Kidney epithelial cell (primary cell): Measurements from ENCODE around the gene WDR37. TPM values are rescaled to one million over a fixed set of nuclear protein-coding genes. Genes with fewer than 3 reads are reported as not detected.

ENCODE experiments used
- DNase-seq: peaks from one replicate; pipeline ENCODE4 v3.0.0-alpha.2; 2010; ENCODE audit warnings: low read depth
- H3K27me3 ChIP-seq: 2 replicates; pipeline ENCODE4 v1.6.0; 2011; ENCODE audit warnings: low read length; ENCODE audit not compliant: control insufficient read depth, insufficient read depth
- H3K36me3 ChIP-seq: 2 replicates; pipeline ENCODE4 v1.5.1; 2011; ENCODE audit warnings: low read length; ENCODE audit not compliant: control insufficient read depth, insufficient read depth
- H3K4me3 ChIP-seq: 2 replicates; pipeline ENCODE4 v1.5.1; 2011; ENCODE audit warnings: low read depth, mild to moderate bottlenecking, control low read depth, low read length
- total RNA-seq: library from RNA; depleted of rRNA; stranded (reverse); fragments of >200 nt; gene quantifications from 2 replicates; pipeline ENCODE4 v1.2.3, GENCODE V29; 2015
- TF ChIP-seq, protein P1 (sequence below): IDR thresholded peaks from 2 replicates; pipeline ENCODE4 v1.5.1; 2011; ENCODE audit warnings: mild to moderate bottlenecking, moderate library complexity, low read length, control low read depth, inconsistent platforms; ENCODE audit not compliant: insufficient read depth, poor library complexity, severe bottlenecking

The WDR37 gene
- total RNA-seq, 1 donor from 2014 or later: 15.1 TPM

DNA sequence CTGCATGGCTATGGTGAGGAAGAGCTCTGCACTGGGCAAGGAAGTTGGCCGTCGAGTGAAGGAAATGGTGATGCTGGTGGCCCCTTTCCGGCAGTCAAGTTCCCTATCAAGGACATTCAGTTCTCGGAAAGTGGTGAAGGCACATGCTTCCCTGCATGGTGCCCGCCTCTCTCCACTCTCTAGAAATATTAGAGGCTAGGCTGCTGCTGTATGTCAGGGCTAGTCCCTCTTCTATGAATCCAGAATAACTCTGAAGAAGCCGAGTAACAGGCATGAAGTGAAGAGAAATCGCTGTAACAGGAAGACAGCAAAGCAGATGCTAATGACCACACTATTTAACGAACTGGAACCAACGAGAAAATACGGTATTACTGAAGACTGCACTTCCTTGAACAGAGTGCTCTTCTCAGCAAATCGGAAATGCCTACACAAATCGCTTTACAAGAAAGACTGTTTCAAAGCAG is 12.6 kb upstream of the WDR37 start:
- H3K36me3 ChIP-seq: no peaks in the 10 kb centered on the region
- no peaks in the 10 kb centered on the region for H3K27me3 ChIP-seq
- no peak for DNase-seq

DNA sequence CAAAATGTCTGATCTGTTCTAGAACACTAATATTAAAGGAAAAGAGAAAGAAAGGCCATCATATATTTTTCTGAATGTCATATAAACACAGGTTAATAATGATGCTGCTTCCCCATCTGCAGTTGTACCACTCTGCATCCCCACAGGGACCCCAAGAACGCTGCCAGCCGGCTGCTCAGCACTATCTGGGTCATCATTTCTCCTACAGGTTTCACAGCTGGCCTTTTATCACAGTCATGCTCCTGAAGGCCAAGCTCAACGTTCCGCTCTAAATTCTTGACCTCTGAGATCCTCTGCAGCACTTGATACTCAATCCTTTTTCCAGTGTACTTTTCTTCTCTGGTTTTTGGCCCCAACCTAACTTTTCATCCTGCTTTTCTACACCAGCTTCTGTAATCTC is 12.0 kb upstream of the WDR37 start:
- no peak for DNase-seq
- Histone ChIP-seq H3K4me3 (no peak overlapping the region), H3K27me3 (no peaks in the 10 kb centered on the region), H3K36me3 (no peaks in the 10 kb centered on the region)
- TF ChIP-seq, protein P1, sequence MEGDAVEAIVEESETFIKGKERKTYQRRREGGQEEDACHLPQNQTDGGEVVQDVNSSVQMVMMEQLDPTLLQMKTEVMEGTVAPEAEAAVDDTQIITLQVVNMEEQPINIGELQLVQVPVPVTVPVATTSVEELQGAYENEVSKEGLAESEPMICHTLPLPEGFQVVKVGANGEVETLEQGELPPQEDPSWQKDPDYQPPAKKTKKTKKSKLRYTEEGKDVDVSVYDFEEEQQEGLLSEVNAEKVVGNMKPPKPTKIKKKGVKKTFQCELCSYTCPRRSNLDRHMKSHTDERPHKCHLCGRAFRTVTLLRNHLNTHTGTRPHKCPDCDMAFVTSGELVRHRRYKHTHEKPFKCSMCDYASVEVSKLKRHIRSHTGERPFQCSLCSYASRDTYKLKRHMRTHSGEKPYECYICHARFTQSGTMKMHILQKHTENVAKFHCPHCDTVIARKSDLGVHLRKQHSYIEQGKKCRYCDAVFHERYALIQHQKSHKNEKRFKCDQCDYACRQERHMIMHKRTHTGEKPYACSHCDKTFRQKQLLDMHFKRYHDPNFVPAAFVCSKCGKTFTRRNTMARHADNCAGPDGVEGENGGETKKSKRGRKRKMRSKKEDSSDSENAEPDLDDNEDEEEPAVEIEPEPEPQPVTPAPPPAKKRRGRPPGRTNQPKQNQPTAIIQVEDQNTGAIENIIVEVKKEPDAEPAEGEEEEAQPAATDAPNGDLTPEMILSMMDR: no peak

More for the DNA sequence above, 12.6 kb upstream of the WDR37 start:
- TF ChIP-seq, protein P1: no peak
- no peak overlapping the region for H3K4me3 ChIP-seq

DNA sequence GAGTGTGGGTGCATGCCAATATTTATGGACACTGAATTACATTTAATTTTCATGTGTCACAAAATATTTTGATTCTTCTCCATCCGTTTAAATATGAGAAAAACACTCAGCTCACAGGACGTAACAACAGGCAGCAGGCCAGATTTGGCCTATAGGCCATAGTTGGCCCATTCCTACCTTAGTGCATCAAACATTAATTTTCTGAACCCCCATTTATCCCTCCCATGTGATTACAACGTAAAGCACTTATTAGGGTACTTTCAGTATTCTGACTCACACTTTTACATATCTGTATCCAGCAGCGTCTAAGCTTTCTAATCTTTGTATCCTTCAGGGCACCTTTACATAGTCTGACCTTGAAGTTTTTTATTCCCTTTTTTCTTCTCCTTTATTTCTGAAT is 11.2 kb upstream of the WDR37 start:
- DNase-seq: no peak
- H3K27me3 ChIP-seq: no peaks in the 10 kb centered on the region
- no peak overlapping the region for H3K4me3 ChIP-seq
- TF ChIP-seq, protein P1: no peak
- no peaks in the 10 kb centered on the region for H3K36me3 ChIP-seq

DNA sequence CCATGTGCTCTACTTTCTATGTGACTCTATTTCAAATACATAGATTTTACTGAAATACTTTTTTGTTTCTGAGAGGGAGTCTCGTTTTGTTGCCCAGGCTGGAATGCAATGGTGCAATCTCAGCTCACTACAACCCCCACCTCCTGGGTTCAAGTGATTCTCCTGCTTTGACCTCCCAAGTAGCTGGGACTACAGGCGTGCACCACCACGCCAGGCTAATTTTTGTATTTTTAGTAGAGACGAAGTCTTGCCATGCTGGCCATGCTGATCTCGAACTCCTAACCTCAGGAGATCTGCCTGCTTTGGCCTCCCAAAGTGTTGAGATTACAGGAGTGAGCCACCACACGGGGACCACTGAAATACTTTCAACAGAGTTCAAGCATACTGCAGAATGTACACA is 10.8 kb upstream of the WDR37 start:
- H3K36me3 ChIP-seq: no peaks in the 10 kb centered on the region
- TF ChIP-seq, protein P1: no peak
- H3K27me3 ChIP-seq: no peaks in the 10 kb centered on the region
- H3K4me3 ChIP-seq: no peak overlapping the region
- DNase-seq: no peak

DNA sequence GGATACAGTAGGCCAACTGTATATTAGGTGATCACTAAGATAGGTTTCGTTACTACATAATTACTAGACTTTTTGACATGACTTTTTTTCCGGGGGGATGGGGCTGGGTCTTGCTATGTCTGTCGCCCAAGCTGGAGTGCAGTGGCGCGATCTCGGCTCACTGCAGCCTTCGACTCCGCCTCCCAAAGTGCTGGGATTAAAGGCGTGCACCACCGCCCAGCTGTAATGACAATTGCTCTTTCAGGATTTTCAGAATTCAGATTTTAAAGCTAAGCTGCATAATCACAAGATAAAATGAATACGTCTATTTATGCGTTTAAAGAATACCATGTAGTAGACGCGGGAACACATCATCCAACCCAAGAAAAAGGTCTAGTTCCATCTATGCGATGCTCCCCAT is 8.2 kb upstream of the WDR37 start:
- TF ChIP-seq, protein P1: no peak
- no peaks in the 10 kb centered on the region for H3K27me3 ChIP-seq
- H3K36me3 ChIP-seq: no peaks in the 10 kb centered on the region
- DNase-seq: no peak
- H3K4me3 ChIP-seq: peak overlapping the region; percentile 90

DNA sequence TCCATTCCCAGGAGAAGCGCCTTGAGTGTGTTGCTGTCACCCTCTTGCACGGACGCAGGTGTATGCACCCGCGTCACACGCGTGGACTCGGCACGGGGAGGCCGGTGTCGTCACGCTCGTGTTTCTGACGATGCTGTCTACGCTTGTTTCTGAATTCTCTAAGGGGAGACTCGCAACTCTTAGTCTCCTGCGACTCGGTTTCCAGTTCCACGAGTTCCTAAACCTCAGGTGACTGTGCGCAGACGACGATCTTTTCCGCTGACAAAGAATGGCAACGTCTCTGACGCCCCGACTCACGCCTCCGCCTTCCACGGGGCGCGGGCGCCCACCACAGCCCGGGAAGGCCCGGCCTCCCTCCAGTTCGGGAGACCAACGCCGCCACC is 7.8 kb upstream of the WDR37 start:
- peak overlapping the region; percentile 90 for H3K4me3 ChIP-seq
- no peaks in the 10 kb centered on the region for H3K27me3 ChIP-seq
- no peaks in the 10 kb centered on the region for H3K36me3 ChIP-seq
- TF ChIP-seq, protein P1: no peak
- no peak for DNase-seq
